A549 (cell line): ENCODE measurements around the gene ANKRD28.

Source experiments
- BHLHE40 ChIP-seq: IDR thresholded peaks from 2 replicates; pipeline ENCODE4 v1.6.1; 2012; ENCODE audit warnings: low read depth, low read length, inconsistent platforms
- CBX8 ChIP-seq: fragments of 200-600 bp; sonication (generic); IDR thresholded peaks from 2 replicates; pipeline ENCODE4 v1.6.1; 2016
- CTCF ChIP-seq: fragments of >200 bp; sonication (Bioruptor Twin); formaldehyde crosslinking; IDR thresholded peaks from 3 replicates; pipeline ENCODE4 v1.5.1; 2016
- KDM5A ChIP-seq: fragments of 200-600 bp; sonication (generic); IDR thresholded peaks from 2 replicates; pipeline ENCODE4 v1.6.1; 2016; ENCODE audit warnings: antibody characterized with exemption, mild to moderate bottlenecking
- PHF8 ChIP-seq: fragments of 200-600 bp; sonication (generic); IDR thresholded peaks from 2 replicates; pipeline ENCODE4 v1.6.1; 2016; ENCODE audit warnings: low read depth, mild to moderate bottlenecking, antibody characterized with exemption, moderate library complexity, borderline replicate concordance
- POLR2A ChIP-seq: IDR thresholded peaks from 2 replicates; pipeline ENCODE4 v1.6.1; 2012; ENCODE audit warnings: mild to moderate bottlenecking, low read length
- POLR2AphosphoS2 ChIP-seq: conservative IDR thresholded peaks from 2 replicates; pipeline ENCODE4 v1.6.1; 2012; ENCODE audit warnings: low read length, improper control_type of control experiment, inconsistent platforms
- RAD21 ChIP-seq, 2 experiments: fragments of >200 bp in 1 of 2; sonication (Bioruptor Twin) in 1 of 2; formaldehyde crosslinking in 1 of 2; IDR thresholded peaks in 1 of 2; conservative IDR thresholded peaks in 1 of 2; 2 replicates in 1 of 2; 3 replicates in 1 of 2; pipeline ENCODE4 v1.6.1; 2012 to 2018; ENCODE audit warnings: inconsistent platforms in 1 of 2
- REST ChIP-seq: fragments of 200-600 bp; sonication (generic); IDR thresholded peaks from 2 replicates; pipeline ENCODE4 v1.6.1; 2016; ENCODE audit warnings: antibody characterized with exemption, mild to moderate bottlenecking, moderate library complexity

GRCh38 chr3:15805756-15806266 lies 8.0 kb upstream of the ANKRD28 start:
- TF ChIP-seq CBX8 (no peak), REST (no peak), CTCF (no peak), POLR2A (no peak), PHF8 (no peak), RAD21 (conservative IDR thresholded peaks at IDR 0.05 in 1 of 2, IDR thresholded peaks at IDR 0.05 in 1 of 2) (no peak), KDM5A (no peak), BHLHE40 (no peak), POLR2AphosphoS2 (no peak)
